ENCODE data around the gene RPUSD4.

- TF ChIP-seq POLR2A (IDR thresholded peaks at IDR 0.05; ENCODE audit: low read length) (no peak), GATA1 (IDR thresholded peaks at IDR 0.05; ENCODE audit: low read depth, low read length) (no peak)
Measured at GRCh38 chr11:126157326-126158030, 54.0 kb downstream of the RPUSD4 start.
